HL-60 (cell line): ENCODE data around the gene PARVA.

ENCODE experiments used
- CTCF ChIP-seq: IDR thresholded peaks from one replicate; pipeline ENCODE4 v1.5.1; 2011; ENCODE audit warnings: low read length, control low read depth, inconsistent platforms; ENCODE audit not compliant: insufficient read depth
- POLR2AphosphoS5 ChIP-seq: IDR thresholded peaks from 2 replicates; pipeline ENCODE4 v1.6.1; 2012; ENCODE audit warnings: low read depth
- REST ChIP-seq: IDR thresholded peaks from 2 replicates; pipeline ENCODE4 v1.6.1; 2012; ENCODE audit warnings: low read depth; ENCODE audit not compliant: insufficient replicate concordance

DNA sequence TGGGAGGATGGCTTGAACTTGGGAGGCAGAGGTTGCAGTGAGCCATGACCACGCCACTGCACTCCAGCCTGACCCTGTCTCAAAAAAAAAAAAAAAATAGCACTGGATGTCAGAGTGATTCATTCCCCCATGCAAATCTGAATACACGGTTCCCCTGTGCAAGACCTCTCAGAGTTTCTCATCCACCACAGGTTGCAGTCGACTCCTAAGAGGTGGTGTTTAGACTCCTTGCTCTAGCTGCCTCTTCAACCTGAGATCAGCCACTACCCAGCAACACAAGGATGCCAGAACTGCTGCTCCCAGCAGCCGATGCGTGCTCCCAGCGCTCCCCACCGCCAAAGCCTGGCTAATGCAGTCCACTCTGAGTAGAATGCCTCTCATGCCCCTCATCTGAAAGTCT, 97.5 kb downstream of the PARVA start:
- TF ChIP-seq CTCF = no peak
- TF ChIP-seq REST = no peak
- TF ChIP-seq POLR2AphosphoS5 = no peak
